Activated CD8-positive, alpha-beta memory T cell treated with anti-CD3 and anti-CD28 coated beads for 1 hour (primary cell): Measurements from ENCODE around the gene AHCYL1.

ENCODE experiments used
- DNase-seq, 2 donors: peaks; one replicate each; pipeline ENCODE4 v3.0.0-alpha.2; 2020; ENCODE audit warnings: low read depth in 1 of 2; ENCODE audit errors: extremely low read depth in 1 of 2

Gene AHCYL1

DNA sequence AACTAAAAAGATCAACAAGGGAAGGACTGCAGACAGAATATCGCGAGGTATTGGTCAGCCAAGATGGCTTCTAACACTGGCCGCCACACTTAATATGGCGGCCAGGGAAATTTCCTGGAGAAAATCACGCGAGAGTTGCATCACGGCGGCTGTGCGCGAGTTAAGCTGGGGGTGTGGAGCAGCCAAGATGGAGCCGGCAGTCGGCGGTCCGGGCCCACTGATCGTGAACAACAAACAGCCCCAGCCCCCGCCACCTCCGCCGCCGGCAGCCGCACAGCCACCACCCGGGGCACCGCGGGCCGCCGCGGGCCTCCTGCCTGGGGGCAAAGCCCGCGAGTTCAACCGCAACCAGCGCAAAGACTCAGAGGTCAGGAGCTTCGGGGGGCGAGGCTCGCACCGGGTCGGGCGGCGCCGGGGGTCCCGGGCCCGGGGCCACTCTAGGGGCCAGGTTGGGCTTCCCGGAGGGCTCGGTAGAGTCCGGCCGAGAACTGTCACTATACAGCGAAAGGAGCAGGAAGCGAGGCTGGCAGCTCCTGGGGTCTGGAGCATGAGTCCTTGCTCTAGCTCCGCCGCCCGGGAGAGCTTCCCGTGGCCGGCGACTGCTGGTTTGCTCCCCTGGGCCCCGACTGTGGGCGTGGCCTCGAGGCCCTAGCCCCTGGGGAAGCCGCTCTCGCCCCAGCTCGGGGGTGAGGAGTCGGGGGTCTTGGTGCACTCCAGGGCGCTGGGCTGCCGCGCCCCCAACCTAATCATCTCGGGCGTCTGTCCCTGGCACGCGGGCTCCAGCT, 50.1 kb downstream of the AHCYL1 start, which contains the start of gene STRIP1:
TSS of gene STRIP1 (plus strand) at position 174 of the 785 bp plus-strand sequence. CDS start at position 188, 14 bp downstream.
- peak; percentile 81 for DNase-seq

DNA sequence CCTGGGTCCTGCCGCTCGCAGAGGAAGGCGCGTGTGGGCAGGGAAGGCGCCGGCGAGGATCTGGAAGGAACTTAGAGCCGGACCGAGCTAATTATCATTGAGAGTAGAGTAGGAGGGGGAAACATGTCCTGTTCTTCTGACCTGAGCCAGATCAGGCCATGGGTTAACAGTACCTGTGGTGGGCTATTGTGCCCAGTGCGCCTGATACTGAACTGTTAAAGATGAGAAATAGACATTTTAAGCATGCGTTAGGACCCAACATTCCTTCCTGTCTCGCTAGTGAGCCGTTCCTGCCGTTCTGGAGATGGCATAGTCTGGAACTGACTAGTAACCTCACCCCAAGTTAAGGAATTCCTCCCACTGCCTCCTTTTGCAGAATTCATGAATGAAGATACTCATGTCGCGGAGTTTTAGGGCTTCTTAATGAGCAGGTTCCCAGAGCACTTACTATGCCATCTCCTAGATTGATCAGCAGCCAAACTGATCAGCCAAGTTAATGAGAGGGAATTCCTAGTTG, 50.7 kb downstream of the AHCYL1 start:
- DNase-seq = no peak

DNA sequence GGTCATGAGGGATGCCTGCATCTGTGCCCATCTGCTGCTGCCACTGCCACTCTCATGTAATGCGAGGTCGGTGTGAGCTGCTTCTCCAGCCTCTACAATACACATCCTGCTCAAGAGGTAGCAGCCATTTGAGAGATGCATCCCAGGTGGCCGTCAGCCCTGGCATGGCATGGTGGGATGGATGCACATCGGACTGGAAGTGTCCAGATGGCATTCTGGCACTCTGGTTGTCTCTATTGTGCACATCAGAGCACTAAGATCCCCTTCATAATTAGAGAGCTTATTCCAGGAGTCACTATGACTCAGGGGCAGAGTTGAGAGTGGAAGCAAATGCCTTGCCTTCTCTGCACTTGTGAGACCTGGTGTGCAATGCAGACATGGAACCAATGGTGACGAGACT, 53.7 kb downstream of the AHCYL1 start:
- DNase-seq = no peak

DNA sequence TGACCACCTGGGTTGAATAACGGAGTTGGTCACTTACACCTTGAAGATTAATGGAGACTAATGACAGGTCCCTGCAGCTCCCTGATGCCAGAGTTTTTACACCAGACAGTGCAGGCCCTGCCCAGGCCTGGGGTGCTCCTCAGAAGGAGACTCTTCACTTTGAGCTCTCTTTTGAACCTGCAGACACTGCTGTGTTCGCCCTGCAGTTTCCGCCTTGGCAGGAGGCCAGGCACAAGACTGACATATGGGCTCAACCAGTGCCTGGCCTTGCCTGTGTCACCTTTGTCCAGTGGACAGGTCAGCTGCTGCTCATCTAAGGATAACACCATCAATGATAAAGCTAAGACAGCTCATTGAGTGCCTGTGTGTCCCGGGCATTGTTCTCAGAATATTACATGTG, 55.1 kb downstream of the AHCYL1 start:
- no peak for DNase-seq

DNA sequence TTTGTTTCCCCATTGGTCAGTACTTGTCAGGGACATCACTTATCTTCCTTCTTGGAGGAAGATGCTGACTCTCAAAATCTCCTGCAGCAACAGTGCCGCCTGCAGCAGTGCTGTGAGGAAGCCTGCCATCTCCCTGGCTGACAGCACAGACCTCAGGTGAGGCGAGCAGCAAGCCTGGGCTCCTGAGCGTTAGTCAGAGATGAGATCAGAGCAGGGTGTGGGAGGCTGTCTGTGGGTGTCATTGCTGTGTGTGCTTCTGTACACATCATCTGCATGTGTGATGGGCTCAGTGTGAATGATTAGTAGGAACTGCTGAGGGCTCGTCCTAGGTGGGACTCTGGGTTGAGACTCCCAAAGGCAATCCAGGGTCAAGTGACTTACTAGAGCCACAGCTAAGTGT, 56.0 kb downstream of the AHCYL1 start:
- no peak for DNase-seq

DNA sequence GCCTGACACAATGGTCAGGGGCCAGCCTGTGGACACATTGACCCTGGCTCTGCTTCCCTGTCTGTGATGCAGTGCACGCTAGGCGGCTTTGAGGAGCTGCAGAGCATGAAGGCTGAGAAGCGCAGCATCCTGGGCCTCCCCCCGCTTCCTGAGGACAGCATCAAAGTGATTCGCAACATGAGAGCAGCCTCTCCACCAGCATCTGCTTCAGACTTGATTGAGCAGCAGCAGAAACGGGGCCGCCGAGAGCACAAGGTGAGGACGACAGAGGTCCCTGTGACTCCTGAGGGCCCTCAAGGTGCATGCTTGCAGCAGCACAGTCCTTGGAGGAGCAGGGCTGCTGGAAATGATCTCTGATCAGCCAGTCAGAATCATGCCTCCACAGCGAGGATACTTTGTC, 58.5 kb downstream of the AHCYL1 start:
- DNase-seq = no peak

DNA sequence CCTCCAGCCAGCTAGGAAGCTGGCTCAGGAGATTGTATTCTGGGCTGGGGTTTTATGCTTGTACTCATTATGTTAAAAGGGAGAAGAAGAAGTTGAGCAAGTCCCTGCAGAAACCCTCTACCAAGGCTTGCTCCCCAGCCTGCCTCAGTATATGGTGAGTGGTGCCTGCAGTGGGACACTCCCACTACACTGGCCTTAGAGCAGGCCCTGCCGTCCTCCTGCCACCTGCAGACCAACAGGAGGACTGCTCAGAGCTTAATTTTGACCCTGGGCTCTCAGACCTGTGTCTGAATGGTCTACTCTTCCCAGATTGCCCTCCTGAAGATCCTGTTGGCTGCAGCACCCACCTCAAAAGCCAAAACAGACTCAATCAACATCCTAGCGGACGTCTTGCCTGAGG, 62.9 kb downstream of the AHCYL1 start:
- no peak for DNase-seq

DNA sequence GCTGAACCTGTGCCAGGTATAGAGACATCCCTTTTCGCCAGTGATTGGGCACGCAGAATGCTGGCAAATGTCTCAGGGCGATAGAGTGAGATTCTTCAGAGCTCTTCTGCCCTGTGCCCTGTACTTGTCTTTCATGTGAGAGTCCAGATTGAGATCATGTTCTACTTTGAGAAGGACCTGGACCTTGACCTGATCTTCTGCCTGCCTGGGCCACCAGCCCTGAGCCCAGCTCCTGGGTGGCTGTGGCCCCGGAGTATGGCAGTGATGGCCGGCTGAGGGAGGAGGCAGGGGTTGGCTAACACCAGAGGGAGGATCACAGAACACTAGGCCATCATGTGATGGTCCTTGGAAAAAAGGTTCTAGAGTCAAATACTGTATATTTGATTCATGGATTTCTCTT, 63.7 kb downstream of the AHCYL1 start:
- DNase-seq = no peak

DNA sequence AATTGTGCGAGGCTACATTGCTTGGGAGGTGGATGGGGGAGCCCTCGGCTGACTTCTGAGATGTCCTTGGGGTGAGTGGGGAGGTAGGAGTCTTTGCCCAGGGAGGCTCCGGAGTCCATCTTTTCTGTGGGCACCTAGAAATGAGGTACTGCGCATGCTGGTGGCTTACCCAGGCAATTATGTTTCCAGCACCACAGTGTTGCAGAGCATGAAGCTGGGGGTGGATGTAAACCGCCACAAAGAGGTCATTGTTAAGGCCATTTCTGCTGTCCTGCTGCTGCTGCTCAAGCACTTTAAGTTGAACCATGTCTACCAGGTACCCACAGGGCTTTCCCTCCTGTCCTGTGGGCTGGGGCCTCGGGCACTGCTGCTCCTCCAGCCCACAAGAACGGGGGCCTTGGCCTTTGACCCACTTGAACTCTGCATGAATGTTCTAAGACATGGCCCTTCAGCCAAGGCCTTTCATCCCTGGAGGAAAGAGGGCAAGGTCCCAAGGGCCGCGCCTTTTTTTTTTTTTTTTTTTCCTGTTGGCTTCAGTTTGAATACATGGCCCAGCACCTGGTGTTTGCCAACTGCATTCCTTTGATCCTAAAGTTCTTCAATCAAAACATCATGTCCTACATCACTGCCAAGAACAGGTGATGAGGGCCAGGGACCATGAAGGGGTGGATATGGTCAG, 64.5 kb downstream of the AHCYL1 start:
- DNase-seq = no peak

DNA sequence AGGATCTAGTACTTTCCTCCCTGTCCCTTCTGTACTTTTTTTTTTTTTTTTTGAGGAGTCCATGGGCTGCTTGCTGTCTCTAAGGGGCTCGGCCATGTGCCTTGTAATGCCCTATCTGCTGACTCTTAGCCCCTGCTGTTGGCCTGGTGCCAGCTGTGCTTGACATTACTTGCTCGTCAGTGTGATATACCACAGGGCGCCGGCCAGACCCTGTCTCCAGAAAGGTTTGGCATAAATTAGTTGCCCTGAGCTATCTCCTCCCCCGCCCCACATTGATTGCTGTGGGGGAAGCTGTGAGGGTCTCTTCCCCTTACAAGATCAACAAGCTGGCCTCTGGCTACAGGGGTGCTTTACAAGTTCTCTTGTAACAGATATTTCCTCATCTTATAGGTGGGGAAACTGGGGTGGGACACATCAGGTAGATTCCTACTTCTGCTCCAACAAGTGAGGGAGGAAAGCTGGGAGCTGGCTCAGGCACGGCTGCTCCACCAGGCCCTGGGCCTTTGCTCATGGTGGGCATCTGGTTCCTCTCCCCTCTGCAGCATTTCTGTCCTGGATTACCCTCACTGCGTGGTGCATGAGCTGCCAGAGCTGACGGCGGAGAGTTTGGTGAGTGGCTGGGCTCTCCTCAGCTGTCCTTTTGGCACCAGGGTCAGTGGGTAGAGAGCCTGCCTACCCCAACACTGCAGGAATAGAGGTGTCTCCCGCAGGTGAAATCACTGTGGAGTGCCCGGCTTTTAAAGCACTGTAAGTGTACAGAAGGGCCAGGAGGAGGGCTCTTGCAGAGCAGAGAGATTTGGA, 65.4 kb downstream of the AHCYL1 start:
- DNase-seq = no peak

DNA sequence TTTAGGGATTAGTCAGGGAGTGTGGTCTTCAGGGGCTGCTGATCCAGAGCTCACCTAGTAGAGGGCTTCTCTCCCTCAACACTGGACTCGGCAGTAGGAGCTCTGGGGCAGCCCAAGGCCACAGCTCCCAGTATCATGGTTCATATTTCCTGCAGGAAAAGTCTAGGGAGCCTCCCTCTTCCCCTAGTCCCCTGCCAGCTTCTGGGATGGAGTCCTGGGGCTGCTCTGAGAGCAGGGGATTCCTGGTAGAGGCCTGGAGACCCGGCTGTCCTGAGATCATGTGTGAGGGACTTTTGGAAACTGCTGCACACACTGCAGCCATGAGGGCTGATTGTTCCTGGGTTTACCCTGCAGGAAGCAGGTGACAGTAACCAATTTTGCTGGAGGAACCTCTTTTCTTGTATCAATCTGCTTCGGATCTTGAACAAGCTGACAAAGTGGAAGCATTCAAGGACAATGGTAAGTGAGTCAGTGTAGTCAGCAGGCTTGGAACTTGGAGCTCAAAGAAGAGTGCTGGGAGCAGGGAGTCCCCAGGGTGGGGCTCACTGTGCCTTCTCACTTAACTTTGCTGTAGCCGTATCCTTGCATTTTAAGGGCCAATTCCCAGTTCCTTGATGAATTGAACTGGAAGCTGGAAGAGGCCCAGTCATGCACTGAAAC, 66.2 kb downstream of the AHCYL1 start:
- DNase-seq = no peak

DNA sequence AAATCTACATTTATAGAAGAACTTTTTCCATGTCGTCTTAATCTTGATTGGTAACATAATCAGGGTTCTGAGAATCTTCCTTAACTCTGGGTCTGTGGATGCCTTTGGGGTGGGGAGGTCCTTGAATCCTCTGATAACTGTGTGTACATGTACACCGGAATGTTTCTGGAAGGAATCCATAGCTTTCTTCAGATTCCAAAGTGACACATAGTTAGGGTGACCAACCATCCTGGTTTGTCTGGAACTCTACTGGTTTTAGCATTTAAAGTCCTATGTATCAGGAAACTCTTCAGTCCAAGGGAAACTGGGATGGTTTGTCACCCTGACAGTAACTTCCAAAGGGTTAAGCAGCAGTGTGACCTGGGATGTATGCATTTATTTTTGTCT, 66.7 kb downstream of the AHCYL1 start:
- DNase-seq = no peak

DNA sequence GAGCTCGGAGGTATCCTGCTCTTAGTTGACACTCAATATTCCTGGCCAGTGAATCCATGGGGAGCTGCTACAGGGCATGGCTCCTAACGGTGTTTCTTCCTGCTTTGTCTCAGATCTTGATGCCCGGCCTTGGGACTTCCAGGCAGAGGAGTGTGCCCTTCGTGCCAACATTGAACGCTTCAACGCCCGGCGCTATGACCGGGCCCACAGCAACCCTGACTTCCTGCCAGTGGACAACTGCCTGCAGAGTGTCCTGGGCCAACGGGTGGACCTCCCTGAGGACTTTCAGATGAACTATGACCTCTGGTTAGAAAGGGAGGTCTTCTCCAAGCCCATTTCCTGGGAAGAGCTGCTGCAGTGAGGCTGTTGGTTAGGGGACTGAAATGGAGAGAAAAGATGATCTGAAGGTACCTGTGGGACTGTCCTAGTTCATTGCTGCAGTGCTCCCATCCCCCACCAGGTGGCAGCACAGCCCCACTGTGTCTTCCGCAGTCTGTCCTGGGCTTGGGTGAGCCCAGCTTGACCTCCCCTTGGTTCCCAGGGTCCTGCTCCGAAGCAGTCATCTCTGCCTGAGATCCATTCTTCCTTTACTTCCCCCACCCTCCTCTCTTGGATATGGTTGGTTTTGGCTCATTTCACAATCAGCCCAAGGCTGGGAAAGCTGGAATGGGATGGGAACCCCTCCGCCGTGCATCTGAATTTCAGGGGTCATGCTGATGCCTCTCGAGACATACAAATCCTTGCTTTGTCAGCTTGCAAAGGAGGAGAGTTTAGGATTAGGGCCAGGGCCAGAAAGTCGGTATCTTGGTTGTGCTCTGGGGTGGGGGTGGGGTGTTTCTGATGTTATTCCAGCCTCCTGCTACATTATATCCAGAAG, 69.2 kb downstream of the AHCYL1 start:
- DNase-seq = peak; percentile 19 to 54

DNA sequence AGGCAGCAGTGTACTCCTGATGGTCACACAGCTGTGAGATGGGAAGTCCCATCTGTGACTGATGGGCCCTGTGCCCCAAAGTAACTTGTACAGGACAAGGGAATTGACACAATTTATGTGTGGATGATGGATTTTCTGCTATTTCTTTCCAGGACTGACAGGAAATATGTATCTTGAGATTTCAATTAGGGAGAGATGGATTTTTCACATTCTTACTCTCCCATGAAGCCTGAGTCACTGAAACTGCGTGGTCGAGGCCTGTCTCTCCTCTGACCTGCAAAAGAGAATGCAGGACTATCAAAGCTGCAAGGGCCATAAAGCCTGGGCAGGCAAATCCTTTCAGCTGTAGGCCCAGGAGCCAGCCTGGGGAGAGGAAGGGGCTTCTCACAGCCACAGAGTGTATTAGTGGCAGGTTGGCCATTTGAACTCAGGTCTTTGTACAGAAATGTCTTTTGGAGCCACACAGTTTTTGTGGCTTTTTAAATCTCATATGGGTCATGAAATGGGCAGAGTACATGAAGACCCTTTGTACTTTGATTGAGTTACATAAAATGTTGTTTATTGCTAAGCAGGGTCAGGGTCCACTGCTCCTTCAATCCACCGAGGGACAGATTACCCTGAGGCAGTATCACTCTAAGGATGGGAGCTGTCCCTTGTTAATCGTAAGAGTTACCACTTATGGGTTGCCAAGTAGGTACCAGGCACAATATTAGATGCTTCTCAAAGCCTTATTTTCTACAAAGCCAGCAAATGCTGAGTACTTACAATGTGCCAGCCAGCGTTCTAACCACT, 71.1 kb downstream of the AHCYL1 start:
- no peak for DNase-seq

DNA sequence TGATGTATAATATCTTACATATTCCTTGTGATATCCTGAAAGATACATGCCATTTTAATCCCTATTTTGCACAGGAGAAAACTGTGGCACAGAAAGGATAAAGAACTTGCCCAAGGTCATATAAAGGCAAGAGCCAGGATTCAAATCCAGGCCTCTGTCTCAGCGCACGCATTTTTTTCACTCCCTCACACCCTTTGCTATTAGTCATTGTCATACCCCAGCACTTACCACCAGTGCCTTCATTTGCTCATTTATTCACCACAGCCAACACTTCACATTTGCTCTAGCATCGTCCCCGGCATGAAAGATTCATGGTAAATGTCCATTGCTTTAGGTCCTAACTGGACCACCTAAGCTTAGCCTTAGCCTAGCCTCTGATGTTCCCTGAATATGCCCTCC, 71.7 kb downstream of the AHCYL1 start:
- DNase-seq = no peak

DNA sequence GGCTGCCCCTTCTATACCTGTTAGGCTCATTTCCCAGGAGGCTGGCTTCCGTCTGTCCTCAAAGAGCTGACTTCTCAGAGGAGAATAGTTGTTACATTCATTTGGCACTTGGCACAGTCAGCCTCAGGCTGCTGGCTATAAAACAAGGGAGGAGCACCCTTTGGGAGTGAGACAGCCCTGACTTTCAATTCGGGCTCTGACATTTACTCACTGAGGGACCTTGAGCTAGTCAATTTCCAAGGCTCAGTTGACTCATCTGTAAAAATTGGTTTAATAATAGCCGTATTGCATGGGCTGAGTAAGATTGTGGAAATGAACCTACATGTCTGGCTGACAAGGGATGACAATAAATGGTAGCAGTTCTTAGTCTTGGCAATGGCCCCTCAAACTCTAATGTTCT, 72.2 kb downstream of the AHCYL1 start:
- DNase-seq = no peak

DNA sequence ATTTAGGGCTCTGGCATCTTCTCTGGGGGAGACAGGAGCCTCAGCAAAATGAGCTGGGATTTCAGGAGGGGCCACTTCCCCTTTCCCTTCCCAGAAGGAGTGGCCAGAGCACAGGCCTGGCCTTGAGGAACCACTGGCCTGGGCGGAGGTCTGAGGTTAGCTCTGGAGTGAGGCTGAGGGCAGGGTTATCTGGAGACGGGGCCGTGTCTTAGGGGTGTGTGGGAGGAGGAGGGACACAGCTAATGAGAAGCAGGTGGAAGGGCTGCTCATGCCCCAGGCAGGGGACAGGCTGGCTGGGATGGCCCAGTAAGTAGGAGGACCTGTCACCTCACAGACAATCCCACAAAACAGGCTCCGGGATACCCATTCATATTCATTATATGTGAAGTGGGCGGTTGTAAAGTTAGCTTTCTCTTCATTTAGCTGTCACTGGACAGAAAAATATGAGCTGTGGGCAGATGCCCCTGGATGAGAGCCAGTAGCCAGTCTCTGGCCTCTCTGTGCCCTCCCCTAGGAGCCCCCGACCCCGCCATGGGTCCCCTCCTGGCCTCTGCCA, 73.5 kb downstream of the AHCYL1 start:
- no peak for DNase-seq

DNA sequence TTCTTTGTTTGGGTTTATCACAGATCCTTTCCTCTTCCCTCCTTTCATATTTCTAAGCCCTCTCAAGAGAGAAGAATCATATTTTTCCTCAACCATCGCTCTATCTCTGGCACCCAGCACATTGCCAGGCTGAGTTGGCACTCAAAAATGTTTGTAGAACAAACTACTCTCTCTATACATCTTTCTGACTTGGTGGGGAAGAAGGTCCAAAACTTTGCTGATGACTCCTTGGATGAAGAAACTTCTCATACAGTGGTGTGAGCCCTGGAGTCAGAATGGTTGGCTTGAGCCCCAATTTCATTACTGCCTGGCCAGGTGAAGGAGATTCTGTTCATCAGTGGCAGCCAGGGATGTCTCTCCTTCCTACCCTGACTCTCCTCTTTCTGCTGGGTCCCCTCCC, 74.0 kb downstream of the AHCYL1 start:
- no peak for DNase-seq
